HFF-Myc (cell line): ENCODE measurements around the gene NSD2.

Source experiments
- DNase-seq: peaks from one replicate; pipeline ENCODE4 v3.0.0-alpha.2; 2011; ENCODE audit warnings: low read depth; ENCODE audit errors: extremely low read depth
- H3K4me3 ChIP-seq: replicated peaks from 2 replicates; pipeline ENCODE4 v1.5.1; 2011; ENCODE audit warnings: low read depth, mild to moderate bottlenecking, control low read depth, low read length
- CTCF ChIP-seq: IDR thresholded peaks from 2 replicates; pipeline ENCODE4 v1.5.1; 2012; ENCODE audit warnings: mild to moderate bottlenecking, low read depth, low read length, control low read depth; ENCODE audit errors: missing control alignments

Gene NSD2

GRCh38 chr4:1976416-1977352 lies 105.5 kb downstream of the NSD2 start:
- no peak for DNase-seq
- no peak overlapping the region for H3K4me3 ChIP-seq
- TF ChIP-seq CTCF, result no peak

- H3K4me3 ChIP-seq, result no peak overlapping the region
- TF ChIP-seq CTCF, result no peak
- DNase-seq, result no peak
These were observed 107.0 kb downstream of the NSD2 start for GRCh38 chr4:1978226-1978625.

- DNase-seq, result no peak
- no peak overlapping the region for H3K4me3 ChIP-seq
- TF ChIP-seq CTCF, result no peak
These were observed 107.7 kb downstream of the NSD2 start for GRCh38 chr4:1978741-1979476.

- no peak overlapping the region for H3K4me3 ChIP-seq
- no peak for DNase-seq
- no peak for TF ChIP-seq CTCF
These were observed 108.4 kb downstream of the NSD2 start for GRCh38 chr4:1979477-1980196.

- no peak for TF ChIP-seq CTCF
- no peak for DNase-seq
- no peak overlapping the region for H3K4me3 ChIP-seq
These were observed 109.4 kb downstream of the NSD2 start for GRCh38 chr4:1980561-1981041.

- DNase-seq, result no peak
- TF ChIP-seq CTCF, result no peak
These were observed 110.3 kb downstream of the NSD2 start for GRCh38 chr4:1981251-1982058.

More at GRCh38 chr4:1981251-1982058, 110.3 kb downstream of the NSD2 start:
- no peak overlapping the region for H3K4me3 ChIP-seq
